ENCODE results near the gene FKBP9. TPM values are rescaled to one million over a fixed set of nuclear protein-coding genes. Genes with fewer than 3 reads are reported as not detected.
A peak's percentile ranks its signal among the peaks of the same experiment; 100 is the strongest.

The FKBP9 gene
- total RNA-seq, 1 experiment from 2014 or later, result 155 TPM

- POLR2A ChIA-PET (ENCODE audit: unreplicated experiment), result no interaction called here
- peaks cover 13% of the 10 kb centered on the region for H3K36me3 ChIP-seq (ENCODE audit: low read depth)
These were observed 35.3 kb upstream of the FKBP9 start for GRCh38 chr7:32921896-32922295.

DNA sequence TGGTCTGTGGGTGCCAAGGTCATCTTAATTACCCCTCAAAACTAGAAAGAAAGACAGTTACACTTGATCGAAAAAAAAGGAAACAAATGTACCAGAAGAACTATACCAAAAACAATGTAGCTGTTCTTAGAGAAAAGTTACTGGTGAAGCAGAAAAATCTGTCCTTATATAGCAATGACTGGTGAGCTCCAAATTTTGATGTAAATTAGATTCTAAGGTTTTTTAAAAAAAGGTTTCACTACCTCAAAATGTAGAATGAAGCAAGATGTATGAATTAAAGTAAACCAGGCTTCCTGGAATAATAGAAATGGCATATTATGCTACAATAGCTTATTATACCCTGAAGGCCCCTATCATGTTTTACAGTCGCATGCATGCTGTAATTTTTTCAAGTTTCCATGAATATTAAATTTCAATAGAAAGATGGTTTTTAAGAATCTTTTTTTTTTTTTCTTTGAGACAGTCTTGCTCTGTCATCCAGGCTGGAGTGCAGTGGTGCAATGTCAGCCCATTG lies 28.4 kb upstream of the FKBP9 start:
- DNase-seq, result no peak
- BruUV-seq (replicated peaks), result no TSS peak
- TF ChIP-seq, protein P1, sequence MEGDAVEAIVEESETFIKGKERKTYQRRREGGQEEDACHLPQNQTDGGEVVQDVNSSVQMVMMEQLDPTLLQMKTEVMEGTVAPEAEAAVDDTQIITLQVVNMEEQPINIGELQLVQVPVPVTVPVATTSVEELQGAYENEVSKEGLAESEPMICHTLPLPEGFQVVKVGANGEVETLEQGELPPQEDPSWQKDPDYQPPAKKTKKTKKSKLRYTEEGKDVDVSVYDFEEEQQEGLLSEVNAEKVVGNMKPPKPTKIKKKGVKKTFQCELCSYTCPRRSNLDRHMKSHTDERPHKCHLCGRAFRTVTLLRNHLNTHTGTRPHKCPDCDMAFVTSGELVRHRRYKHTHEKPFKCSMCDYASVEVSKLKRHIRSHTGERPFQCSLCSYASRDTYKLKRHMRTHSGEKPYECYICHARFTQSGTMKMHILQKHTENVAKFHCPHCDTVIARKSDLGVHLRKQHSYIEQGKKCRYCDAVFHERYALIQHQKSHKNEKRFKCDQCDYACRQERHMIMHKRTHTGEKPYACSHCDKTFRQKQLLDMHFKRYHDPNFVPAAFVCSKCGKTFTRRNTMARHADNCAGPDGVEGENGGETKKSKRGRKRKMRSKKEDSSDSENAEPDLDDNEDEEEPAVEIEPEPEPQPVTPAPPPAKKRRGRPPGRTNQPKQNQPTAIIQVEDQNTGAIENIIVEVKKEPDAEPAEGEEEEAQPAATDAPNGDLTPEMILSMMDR (conservative IDR thresholded peaks at IDR 0.05), result no peak
- Histone ChIP-seq H3K4me2 (no peak overlapping the region), H3F3A (ENCODE audit: insufficient read depth, low read depth) (no peaks in the 10 kb centered on the region; the same call in 1 of the 2 replicates), H3K4me1 (replicated peaks; ENCODE audit: insufficient read depth) (no peaks in the 10 kb centered on the region), H4K20me1 (ENCODE audit: insufficient read depth) (no peaks in the 10 kb centered on the region), H3K27me3 (ENCODE audit: insufficient read depth, low read depth) (no peaks in the 10 kb centered on the region), H3K79me2 (ENCODE audit: low read depth) (no peaks in the 10 kb centered on the region), H3K9me2 (ENCODE audit: insufficient read depth) (no peaks in the 10 kb centered on the region), H3K27ac (no peak overlapping the region), H3K36me3 (ENCODE audit: low read depth) (no peaks in the 10 kb centered on the region), H2AFZ (no peak overlapping the region), H3K9me3 (ENCODE audit: insufficient read depth, low read depth) (no peaks in the 10 kb centered on the region), H3K4me3 (no peak overlapping the region)
- intact Hi-C loops (cut with micrococcal nuclease; ENCODE audit: unreplicated experiment), result no loop called here
- ChIA-PET CTCF (no interaction called here), POLR2A (ENCODE audit: unreplicated experiment) (no interaction called here)

More at GRCh38 chr7:32921896-32922295, 35.3 kb upstream of the FKBP9 start:
- CTCF ChIA-PET, result no interaction called here
- Histone ChIP-seq H3F3A (ENCODE audit: insufficient read depth, low read depth) (peaks cover 5% of the 10 kb centered on the region; the same call in 1 of the 2 replicates), H3K27me3 (ENCODE audit: insufficient read depth, low read depth) (no peaks in the 10 kb centered on the region), H3K79me2 (ENCODE audit: low read depth) (no peaks in the 10 kb centered on the region), H3K4me3 (no peak overlapping the region), H3K4me2 (no peak overlapping the region), H3K4me1 (replicated peaks; ENCODE audit: insufficient read depth) (no peaks in the 10 kb centered on the region), H3K9me3 (ENCODE audit: insufficient read depth, low read depth) (no peaks in the 10 kb centered on the region), H4K20me1 (ENCODE audit: insufficient read depth) (no peaks in the 10 kb centered on the region), H3K27ac (no peak overlapping the region), H2AFZ (no peak overlapping the region), H3K9me2 (ENCODE audit: insufficient read depth) (no peaks in the 10 kb centered on the region)
- no peak for TF ChIP-seq EZH2 (IDR thresholded peaks at IDR 0.05; ENCODE audit: low read depth)
- TF ChIP-seq, protein P1 (conservative IDR thresholded peaks at IDR 0.05), result no peak
- intact Hi-C loops (cut with micrococcal nuclease; ENCODE audit: unreplicated experiment), result no loop called here
- DNase-seq, result no peak
- BruUV-seq (replicated peaks), result no TSS peak

DNA sequence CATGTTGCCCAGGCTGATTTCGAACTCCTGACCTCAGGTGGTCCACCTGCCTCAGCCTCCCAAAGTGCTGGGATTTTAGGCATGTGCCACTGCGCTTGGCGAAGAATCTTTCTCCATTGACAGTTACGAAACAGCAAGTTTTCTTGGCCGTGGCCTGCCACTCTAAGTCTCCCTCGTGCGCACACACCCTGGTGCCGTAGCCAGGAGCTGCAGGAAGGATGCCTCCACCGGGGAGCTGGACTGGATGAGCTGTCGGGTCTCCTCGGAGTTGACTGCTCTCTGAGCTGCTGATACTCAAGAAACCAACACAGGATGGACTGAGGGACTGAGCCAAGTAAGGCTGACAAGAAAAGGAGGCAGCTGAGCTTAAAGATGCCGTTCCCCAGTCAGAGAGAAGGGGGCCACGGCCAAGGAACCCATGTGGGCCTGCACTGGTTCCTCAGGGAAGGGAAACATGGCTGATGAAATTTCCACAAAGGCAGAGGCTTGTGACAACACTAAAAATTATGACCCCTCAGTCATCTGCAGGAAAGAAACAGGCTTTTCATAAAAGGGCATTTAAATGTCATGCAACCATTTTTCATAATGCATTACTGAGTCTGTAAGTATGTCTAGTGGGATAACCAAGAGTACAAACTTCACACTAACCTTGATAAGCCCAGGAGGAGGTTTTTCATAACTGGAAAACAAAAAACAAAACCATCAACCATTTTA lies 27.7 kb upstream of the FKBP9 start:
- H3K27ac ChIP-seq, result no peak overlapping the region
- no peak overlapping the region for H3K4me3 ChIP-seq
- no peaks in the 10 kb centered on the region for H3K4me1 ChIP-seq (replicated peaks; ENCODE audit: insufficient read depth)
- H3K4me2 ChIP-seq, result no peak overlapping the region
- ChIA-PET POLR2A (ENCODE audit: unreplicated experiment) (no interaction called here), CTCF (no interaction called here)
- TF ChIP-seq, protein P1 (conservative IDR thresholded peaks at IDR 0.05), result no peak
- no peak for TF ChIP-seq EZH2 (IDR thresholded peaks at IDR 0.05; ENCODE audit: low read depth)
- no peaks in the 10 kb centered on the region for H3K79me2 ChIP-seq (ENCODE audit: low read depth)
- intact Hi-C loops (cut with micrococcal nuclease; ENCODE audit: unreplicated experiment), result no loop called here
- H3F3A ChIP-seq (ENCODE audit: insufficient read depth, low read depth), result no peaks in the 10 kb centered on the region; the same call in 1 of the 2 replicates
- no peaks in the 10 kb centered on the region for H3K9me3 ChIP-seq (ENCODE audit: insufficient read depth, low read depth)
- H3K36me3 ChIP-seq (ENCODE audit: low read depth), result no peaks in the 10 kb centered on the region
- no peaks in the 10 kb centered on the region for H3K9me2 ChIP-seq (ENCODE audit: insufficient read depth)
- no peak overlapping the region for H2AFZ ChIP-seq
- BruUV-seq (replicated peaks), result no TSS peak
- no peaks in the 10 kb centered on the region for H4K20me1 ChIP-seq (ENCODE audit: insufficient read depth)
- H3K27me3 ChIP-seq (ENCODE audit: insufficient read depth, low read depth), result no peaks in the 10 kb centered on the region
- DNase-seq, result peak in 1 of 2 experiments; percentile 33

All from PC-9 (cell line).